Effector memory CD4-positive, alpha-beta T cell (primary cell): ENCODE results near the gene PDGFC.

Source experiments
- DNase-seq, 3 donors: peaks; one replicate each; pipeline ENCODE4 v3.0.0-alpha.2; 2020
- H3K27ac ChIP-seq: 2 replicates; pipeline ENCODE4 v1.7.0; 2013; ENCODE audit warnings: mild to moderate bottlenecking, low read length, moderate library complexity; ENCODE audit not compliant: insufficient read depth, poor library complexity, severe bottlenecking
- H3K27me3 ChIP-seq: replicated peaks from 2 replicates; pipeline ENCODE4 v1.7.0; 2013; ENCODE audit warnings: mild to moderate bottlenecking, low read length; ENCODE audit not compliant: insufficient read depth, control insufficient read depth, poor library complexity, severe bottlenecking
- H3K36me3 ChIP-seq: 2 replicates; pipeline ENCODE4 v1.7.0; 2013; ENCODE audit warnings: mild to moderate bottlenecking, low read length, moderate library complexity; ENCODE audit not compliant: control insufficient read depth, insufficient read depth
- H3K4me1 ChIP-seq: 2 replicates; pipeline ENCODE4 v1.7.0; 2013; ENCODE audit warnings: low read length, mild to moderate bottlenecking; ENCODE audit not compliant: control insufficient read depth, insufficient read depth, poor library complexity, severe bottlenecking
- H3K4me3 ChIP-seq: 2 replicates; pipeline ENCODE4 v1.7.0; 2013; ENCODE audit warnings: low read length, low read depth, mild to moderate bottlenecking; ENCODE audit not compliant: insufficient read depth, poor library complexity, severe bottlenecking
- H3K9me3 ChIP-seq: 2 replicates; pipeline ENCODE4 v1.7.0; 2013; ENCODE audit warnings: mild to moderate bottlenecking, low read length, moderate library complexity; ENCODE audit not compliant: control insufficient read depth

PDGFC gene

GRCh38 chr4:156915221-156915620 is 56.4 kb downstream of the PDGFC start:
- H3K4me1 ChIP-seq: no peaks in the 10 kb centered on the region
- no peaks in the 10 kb centered on the region for H3K27me3 ChIP-seq
- no peak for DNase-seq
- H3K9me3 ChIP-seq: no peaks in the 10 kb centered on the region
- no peak overlapping the region for H3K4me3 ChIP-seq
- no peaks in the 10 kb centered on the region for H3K36me3 ChIP-seq
- no peak overlapping the region for H3K27ac ChIP-seq

- H3K27me3 ChIP-seq: no peaks in the 10 kb centered on the region
- no peaks in the 10 kb centered on the region for H3K9me3 ChIP-seq
- H3K27ac ChIP-seq: no peak overlapping the region
- no peak overlapping the region for H3K4me3 ChIP-seq
- DNase-seq: no peak
- H3K4me1 ChIP-seq: no peaks in the 10 kb centered on the region
- H3K36me3 ChIP-seq: no peaks in the 10 kb centered on the region
These were observed 58.4 kb downstream of the PDGFC start for GRCh38 chr4:156913234-156913633.

GRCh38 chr4:156909010-156909409 is 62.6 kb downstream of the PDGFC start:
- no peaks in the 10 kb centered on the region for H3K9me3 ChIP-seq
- H3K27ac ChIP-seq: no peak overlapping the region
- H3K4me1 ChIP-seq: no peaks in the 10 kb centered on the region
- no peak for DNase-seq
- H3K36me3 ChIP-seq: no peaks in the 10 kb centered on the region
- no peaks in the 10 kb centered on the region for H3K27me3 ChIP-seq
- no peak overlapping the region for H3K4me3 ChIP-seq

GRCh38 chr4:156906325-156906724 is 65.3 kb downstream of the PDGFC start:
- H3K9me3 ChIP-seq: no peaks in the 10 kb centered on the region
- no peak overlapping the region for H3K27ac ChIP-seq
- no peaks in the 10 kb centered on the region for H3K36me3 ChIP-seq
- H3K4me1 ChIP-seq: no peaks in the 10 kb centered on the region
- no peaks in the 10 kb centered on the region for H3K27me3 ChIP-seq
- no peak overlapping the region for H3K4me3 ChIP-seq
- no peak for DNase-seq

GRCh38 chr4:156901871-156902270 is 69.7 kb downstream of the PDGFC start:
- Histone ChIP-seq H3K27ac (no peak overlapping the region), H3K27me3 (no peaks in the 10 kb centered on the region), H3K36me3 (no peaks in the 10 kb centered on the region), H3K4me3 (no peak overlapping the region), H3K4me1 (no peaks in the 10 kb centered on the region), H3K9me3 (no peaks in the 10 kb centered on the region)
- DNase-seq: no peak

GRCh38 chr4:156898373-156899117 is 73.1 kb downstream of the PDGFC start:
- no peak for DNase-seq
- Histone ChIP-seq H3K4me1 (no peaks in the 10 kb centered on the region), H3K27ac (no peak overlapping the region), H3K9me3 (no peaks in the 10 kb centered on the region), H3K4me3 (no peak overlapping the region), H3K36me3 (no peaks in the 10 kb centered on the region), H3K27me3 (no peaks in the 10 kb centered on the region)

GRCh38 chr4:156896527-156896926 is 75.1 kb downstream of the PDGFC start:
- H3K27ac ChIP-seq: no peak overlapping the region
- no peaks in the 10 kb centered on the region for H3K27me3 ChIP-seq
- no peak for DNase-seq
- H3K4me3 ChIP-seq: no peak overlapping the region
- H3K9me3 ChIP-seq: no peaks in the 10 kb centered on the region
- no peaks in the 10 kb centered on the region for H3K36me3 ChIP-seq
- no peaks in the 10 kb centered on the region for H3K4me1 ChIP-seq

- Histone ChIP-seq H3K9me3 (no peaks in the 10 kb centered on the region), H3K4me3 (no peak overlapping the region), H3K27me3 (no peaks in the 10 kb centered on the region), H3K36me3 (no peaks in the 10 kb centered on the region), H3K4me1 (no peaks in the 10 kb centered on the region), H3K27ac (no peak overlapping the region)
- DNase-seq: no peak
These were observed 77.4 kb downstream of the PDGFC start for GRCh38 chr4:156894234-156894633.

- Histone ChIP-seq H3K4me3 (no peak overlapping the region), H3K4me1 (no peaks in the 10 kb centered on the region), H3K27ac (no peak overlapping the region)
These were observed 78.8 kb downstream of the PDGFC start for GRCh38 chr4:156892805-156893204.

GRCh38 chr4:156889616-156890594 is 81.7 kb downstream of the PDGFC start:
- no peaks in the 10 kb centered on the region for H3K27me3 ChIP-seq
- H3K36me3 ChIP-seq: no peaks in the 10 kb centered on the region
- H3K4me1 ChIP-seq: no peaks in the 10 kb centered on the region
- no peak overlapping the region for H3K4me3 ChIP-seq
- no peak overlapping the region for H3K27ac ChIP-seq
- no peak for DNase-seq
- no peaks in the 10 kb centered on the region for H3K9me3 ChIP-seq

More at GRCh38 chr4:156892805-156893204, 78.8 kb downstream of the PDGFC start:
- no peak for DNase-seq
- no peaks in the 10 kb centered on the region for H3K27me3 ChIP-seq
- H3K9me3 ChIP-seq: no peaks in the 10 kb centered on the region
- H3K36me3 ChIP-seq: no peaks in the 10 kb centered on the region
